GM06990 (cell line): Measurements from ENCODE around the gene TMEM236.

Experiments
- DNase-seq: peaks from one replicate; pipeline ENCODE4 v3.0.0-alpha.2; 2011; ENCODE audit not compliant: insufficient read length; ENCODE audit errors: extremely low read depth
- H3K27me3 ChIP-seq: replicated peaks from 2 replicates; pipeline ENCODE4 v1.6.0; 2011; ENCODE audit warnings: low read length; ENCODE audit not compliant: control insufficient read depth, insufficient read depth
- H3K36me3 ChIP-seq: 2 replicates; pipeline ENCODE4 v1.5.1; 2011; ENCODE audit warnings: low read length; ENCODE audit not compliant: control insufficient read depth, insufficient read depth
- H3K4me3 ChIP-seq: replicated peaks from 2 replicates; pipeline ENCODE4 v1.5.1; 2011; ENCODE audit warnings: low read depth, mild to moderate bottlenecking, control low read depth, low read length
- CTCF ChIP-seq: IDR thresholded peaks from 2 replicates; pipeline ENCODE4 v1.5.1; 2011; ENCODE audit warnings: low read length, control low read depth, mild to moderate bottlenecking, inconsistent platforms; ENCODE audit not compliant: insufficient read depth, poor library complexity, severe bottlenecking

TMEM236 gene

GRCh38 chr10:17816199-17816598 lies 64.2 kb downstream of the TMEM236 start:
- peaks cover 2% of the 10 kb centered on the region for H3K27me3 ChIP-seq
- no peak overlapping the region for H3K4me3 ChIP-seq
- no peaks in the 10 kb centered on the region for H3K36me3 ChIP-seq
- no peak for TF ChIP-seq CTCF
- DNase-seq, result no peak

GRCh38 chr10:17817316-17817715 lies 65.3 kb downstream of the TMEM236 start:
- H3K4me3 ChIP-seq, result no peak overlapping the region
- H3K36me3 ChIP-seq, result no peaks in the 10 kb centered on the region
- DNase-seq, result no peak
- H3K27me3 ChIP-seq, result peaks cover 2% of the 10 kb centered on the region
- no peak for TF ChIP-seq CTCF

GRCh38 chr10:17817790-17818189 lies 65.8 kb downstream of the TMEM236 start:
- DNase-seq, result no peak
- no peak for TF ChIP-seq CTCF
- no peaks in the 10 kb centered on the region for H3K36me3 ChIP-seq

GRCh38 chr10:17819836-17820235 lies 67.8 kb downstream of the TMEM236 start:
- no peak for TF ChIP-seq CTCF
- DNase-seq, result no peak
- Histone ChIP-seq H3K4me3 (no peak overlapping the region), H3K27me3 (peaks cover 2% of the 10 kb centered on the region), H3K36me3 (no peaks in the 10 kb centered on the region)

More at GRCh38 chr10:17817790-17818189, 65.8 kb downstream of the TMEM236 start:
- peaks cover 2% of the 10 kb centered on the region for H3K27me3 ChIP-seq
- no peak overlapping the region for H3K4me3 ChIP-seq

GRCh38 chr10:17820943-17821342 lies 68.9 kb downstream of the TMEM236 start:
- no peak for DNase-seq
- no peaks in the 10 kb centered on the region for H3K36me3 ChIP-seq
- peaks cover 2% of the 10 kb centered on the region for H3K27me3 ChIP-seq
- no peak overlapping the region for H3K4me3 ChIP-seq
- TF ChIP-seq CTCF, result no peak

- H3K4me3 ChIP-seq, result no peak overlapping the region
- no peak for DNase-seq
- no peaks in the 10 kb centered on the region for H3K36me3 ChIP-seq
- TF ChIP-seq CTCF, result no peak
- H3K27me3 ChIP-seq, result no peaks in the 10 kb centered on the region; the same call in 1 of the 2 replicates
Measured at GRCh38 chr10:17821893-17822292, 69.9 kb downstream of the TMEM236 start.
